Kidney (tissue), 14 donors: ENCODE results near the gene FAF1. TPM values are rescaled to one million over a fixed set of nuclear protein-coding genes. Genes with fewer than 3 reads are reported as not detected.
"Not testable (repeated sequence)": the region's sequence is repeated elsewhere in the genome, so short reads cannot be mapped to it uniquely, and the experiment has no call there.

Experiments
- DNase-seq, 5 donors: peaks; one replicate each; pipeline ENCODE4 v3.0.0-alpha.2; 2013 to 2020
- FAIRE-seq: peaks from 2 replicates; lab custom pipeline; 2012; peaks lifted over from hg19 to GRCh38; lab: Jason Lieb, UNC
- H3K27ac ChIP-seq, 2 donors: one replicate each; pipeline ENCODE4 v1.7.0; 2013; ENCODE audit warnings: low read depth in 2 of 2, low read length in 2 of 2, inconsistent platforms in 1 of 2
- H3K27me3 ChIP-seq: one replicate; pipeline ENCODE4 v1.7.1; 2013; ENCODE audit warnings: low read length, inconsistent platforms; ENCODE audit not compliant: control insufficient read depth, insufficient read depth
- H3K36me3 ChIP-seq, 3 donors: one replicate each; pipeline versions ENCODE4 v1.7.0 to v1.7.1; 2013; ENCODE audit warnings: low read length in 3 of 3, control low read depth in 1 of 3, inconsistent platforms in 1 of 3; ENCODE audit not compliant: insufficient read depth in 3 of 3, control insufficient read depth in 2 of 3
- H3K4me1 ChIP-seq, 3 donors: one replicate each; pipeline versions ENCODE4 v1.7.0 to v1.7.1; 2013; ENCODE audit warnings: low read length in 3 of 3, inconsistent platforms in 1 of 3, low read depth in 1 of 3; ENCODE audit not compliant: control insufficient read depth in 2 of 3, insufficient read depth in 2 of 3
- H3K4me3 ChIP-seq, 3 donors: one replicate each; pipeline versions ENCODE4 v1.7.0 to v1.8.1; 2013; ENCODE audit warnings: low read length in 3 of 3, control low read depth in 1 of 3, inconsistent platforms in 1 of 3
- H3K9ac ChIP-seq, 3 donors: one replicate each; pipeline versions ENCODE4 v1.7.0 to v1.7.1; 2013; ENCODE audit warnings: low read length in 3 of 3, control low read depth in 1 of 3, inconsistent platforms in 1 of 3
- H3K9me3 ChIP-seq, 3 donors: one replicate each; pipeline versions ENCODE4 v1.7.0 to v1.7.1; 2013; ENCODE audit warnings: low read length in 3 of 3, control low read depth in 1 of 3, inconsistent platforms in 1 of 3; ENCODE audit not compliant: control insufficient read depth in 2 of 3, insufficient read depth in 1 of 3
- intact Hi-C: fragments of 100-400 bp; cut with DNase I; formaldehyde crosslinking; loops from one replicate; pipeline ENCODE4 v1.11.1; 2022
- polyA plus RNA-seq: library from polyadenylated mRNA; stranded (reverse); fragments of 350-450 nt; fragmentation: Illumina TruSeq; extraction: RNeasy Lipid Tissue Mini Kit (QIAGEN cat#74804); gene quantifications from one replicate; pipeline ENCODE4 v1.2.3, GENCODE V29; 2014; ENCODE audit warnings: low read depth, low replicate concordance; ENCODE audit not compliant: insufficient read depth
- total RNA-seq: library from RNA; stranded (reverse); fragmentation: NEBNext Ultra II Directional; extraction: Animal tissue kit (Norgen Biotek cat#: 25700); gene quantifications from one replicate; pipeline ENCODE4 v1.2.1, GENCODE V29; 2021
- TF ChIP-seq, protein P1 (sequence below): IDR thresholded peaks from 3 replicates; pipeline ENCODE4 v1.5.1; 2012; ENCODE audit warnings: mild to moderate bottlenecking, moderate library complexity, borderline replicate concordance; ENCODE audit not compliant: insufficient read depth; ENCODE audit errors: extremely low read depth
- donor health status: control.
- donor health status: control.
- donor health status: control.
- donor health status: control.
- donor health status: control.
- donor health status: DM: yes; HTN: yes; CAD: no.
- donor health status: Normal renal cell carcinoma (clear cell type).

The FAF1 gene
- total and polyA plus RNA-seq, 2 donors from 2014 or later: 50.1 to 72.8 TPM

DNA sequence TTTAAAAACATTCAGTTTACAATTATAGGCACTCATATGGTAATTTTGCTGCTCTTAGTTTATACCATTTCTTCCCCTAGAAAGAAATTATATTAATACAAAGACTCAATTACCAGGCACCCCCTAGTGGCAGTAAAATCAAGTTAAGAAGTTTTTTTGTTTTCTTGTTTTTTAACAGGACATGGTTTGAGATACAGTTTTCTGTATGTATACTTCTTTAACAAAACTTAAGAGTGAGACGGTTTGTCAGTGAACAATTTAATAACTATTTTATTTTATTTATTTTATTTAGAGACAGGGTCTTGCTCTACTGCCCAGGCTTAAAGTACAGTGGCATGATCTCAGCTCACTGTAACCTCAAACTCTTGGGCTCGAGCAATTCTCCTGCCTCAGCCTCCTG, 224.6 kb downstream of the FAF1 start:
- TF ChIP-seq, protein P1, sequence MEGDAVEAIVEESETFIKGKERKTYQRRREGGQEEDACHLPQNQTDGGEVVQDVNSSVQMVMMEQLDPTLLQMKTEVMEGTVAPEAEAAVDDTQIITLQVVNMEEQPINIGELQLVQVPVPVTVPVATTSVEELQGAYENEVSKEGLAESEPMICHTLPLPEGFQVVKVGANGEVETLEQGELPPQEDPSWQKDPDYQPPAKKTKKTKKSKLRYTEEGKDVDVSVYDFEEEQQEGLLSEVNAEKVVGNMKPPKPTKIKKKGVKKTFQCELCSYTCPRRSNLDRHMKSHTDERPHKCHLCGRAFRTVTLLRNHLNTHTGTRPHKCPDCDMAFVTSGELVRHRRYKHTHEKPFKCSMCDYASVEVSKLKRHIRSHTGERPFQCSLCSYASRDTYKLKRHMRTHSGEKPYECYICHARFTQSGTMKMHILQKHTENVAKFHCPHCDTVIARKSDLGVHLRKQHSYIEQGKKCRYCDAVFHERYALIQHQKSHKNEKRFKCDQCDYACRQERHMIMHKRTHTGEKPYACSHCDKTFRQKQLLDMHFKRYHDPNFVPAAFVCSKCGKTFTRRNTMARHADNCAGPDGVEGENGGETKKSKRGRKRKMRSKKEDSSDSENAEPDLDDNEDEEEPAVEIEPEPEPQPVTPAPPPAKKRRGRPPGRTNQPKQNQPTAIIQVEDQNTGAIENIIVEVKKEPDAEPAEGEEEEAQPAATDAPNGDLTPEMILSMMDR: peak; percentile 26
- no peak overlapping the region for H3K9ac ChIP-seq
- H3K36me3 ChIP-seq: no peaks in the 10 kb centered on the region
- H3K4me1 ChIP-seq: no peaks in the 10 kb centered on the region
- no peak overlapping the region for H3K4me3 ChIP-seq
- H3K9me3 ChIP-seq: no peaks in the 10 kb centered on the region
- H3K27me3 ChIP-seq: no peaks in the 10 kb centered on the region
- intact Hi-C loops: no loop called here
- peak; percentile 83 for FAIRE-seq
- H3K27ac ChIP-seq: no peak overlapping the region
- DNase-seq: peak in 2 of 5 donors; percentile 8 to 35

DNA sequence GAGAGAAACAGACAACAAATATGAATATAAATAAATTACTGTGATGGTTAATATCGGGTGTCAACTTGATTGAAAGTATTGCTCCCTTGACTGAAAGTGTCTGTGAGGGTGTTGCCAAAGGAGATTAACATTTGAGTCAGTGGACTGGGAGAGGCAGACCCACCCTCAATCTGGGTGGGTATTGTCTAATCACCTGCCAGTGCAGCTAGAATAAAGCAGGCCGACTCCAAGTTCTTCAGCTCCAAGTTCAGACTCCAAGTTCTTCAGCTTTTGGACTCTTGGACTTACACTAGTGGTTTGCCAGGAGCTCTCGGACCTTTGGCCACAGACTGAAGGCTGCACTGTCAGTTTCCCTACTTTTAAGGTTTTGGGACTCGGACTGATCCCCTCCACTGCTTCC, 232.5 kb downstream of the FAF1 start:
- FAIRE-seq, H3K27ac ChIP-seq, H3K9ac ChIP-seq, intact Hi-C loops, H3K9me3 ChIP-seq, DNase-seq, H3K4me3 ChIP-seq, H3K4me1 ChIP-seq, H3K36me3 ChIP-seq, H3K27me3 ChIP-seq: not testable (repeated sequence)

DNA sequence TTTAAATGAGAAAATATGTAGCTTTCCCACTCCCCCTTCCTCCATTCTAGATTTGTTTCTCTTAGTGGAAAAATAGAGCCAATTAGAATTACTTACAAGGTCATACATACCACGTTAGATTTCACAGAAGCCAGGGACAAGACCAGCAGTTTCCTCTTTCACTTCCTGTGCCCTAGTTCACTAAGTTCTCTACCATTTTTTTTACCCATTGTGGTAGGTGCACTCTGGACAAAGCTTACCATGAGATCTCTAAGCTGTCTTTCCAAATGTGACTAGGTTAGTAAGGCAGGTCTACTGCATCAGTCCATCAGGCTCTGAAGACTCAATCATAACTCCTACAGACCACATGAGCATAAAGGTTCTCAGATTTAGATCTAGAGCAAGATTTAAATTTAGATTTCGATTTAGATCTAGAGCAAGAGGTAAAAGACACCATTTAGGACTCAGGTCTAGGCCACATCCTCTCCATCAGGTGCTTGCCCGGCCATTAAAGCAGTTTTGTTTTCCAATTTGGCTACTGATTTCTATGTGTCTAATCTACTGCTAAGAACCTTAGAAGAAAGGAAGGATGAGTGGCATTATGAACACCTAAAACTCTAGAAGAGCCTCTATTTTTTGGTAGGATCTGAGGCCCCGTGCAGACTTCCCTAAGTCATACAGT, 235.3 kb downstream of the FAF1 start:
- DNase-seq: no peak
- Histone ChIP-seq H3K36me3 (no peaks in the 10 kb centered on the region), H3K4me3 (no peak overlapping the region), H3K27me3 (no peaks in the 10 kb centered on the region), H3K9ac (no peak overlapping the region), H3K27ac (no peak overlapping the region), H3K9me3 (no peaks in the 10 kb centered on the region), H3K4me1 (no peaks in the 10 kb centered on the region)
- no peak for FAIRE-seq
- TF ChIP-seq, protein P1: no peak
- intact Hi-C loops: no loop called here

DNA sequence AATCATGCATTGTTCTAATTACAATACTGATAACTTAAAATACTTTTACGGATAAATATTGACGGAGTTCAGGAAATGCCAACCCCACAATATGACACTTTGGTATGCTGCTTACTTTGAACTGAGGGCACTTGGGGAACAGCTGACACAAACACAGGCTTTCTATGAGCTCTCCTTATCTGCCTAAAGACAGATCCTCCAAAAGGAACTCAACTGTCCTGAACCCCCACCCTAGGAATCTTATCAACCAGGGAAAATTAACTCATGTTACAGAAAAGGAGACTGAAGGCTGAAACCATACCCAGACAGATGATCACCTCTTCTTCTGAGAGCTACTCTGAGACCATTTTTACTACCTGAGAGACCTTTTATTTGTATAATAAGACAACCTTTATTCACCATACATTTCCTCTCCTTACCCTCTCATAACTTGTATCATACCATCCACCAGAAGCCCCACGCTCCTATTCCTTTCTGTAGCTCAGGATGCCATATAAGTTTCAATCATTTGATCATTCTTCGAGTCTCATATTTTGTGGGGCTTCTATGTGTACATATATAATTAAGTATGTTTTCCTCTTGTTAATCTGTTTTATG, 239.5 kb downstream of the FAF1 start:
- no peak for DNase-seq
- Histone ChIP-seq H3K27ac (no peak overlapping the region), H3K27me3 (no peaks in the 10 kb centered on the region), H3K9ac (no peak overlapping the region), H3K4me1 (no peaks in the 10 kb centered on the region), H3K9me3 (no peaks in the 10 kb centered on the region), H3K36me3 (no peaks in the 10 kb centered on the region), H3K4me3 (no peak overlapping the region)
- FAIRE-seq: no peak
- TF ChIP-seq, protein P1: no peak
- intact Hi-C loops: no loop called here
